GM19463 (cell line): ENCODE data around the gene TBC1D22A.

ENCODE experiments used
- ATAC-seq: cut with Tn5 transposase; IDR thresholded peaks from one replicate; pipeline ENCODE4 v1.9.1; 2021; ENCODE audit warnings: mild to moderate bottlenecking, moderate library complexity; ENCODE audit not compliant: unreplicated experiment

The TBC1D22A gene

DNA sequence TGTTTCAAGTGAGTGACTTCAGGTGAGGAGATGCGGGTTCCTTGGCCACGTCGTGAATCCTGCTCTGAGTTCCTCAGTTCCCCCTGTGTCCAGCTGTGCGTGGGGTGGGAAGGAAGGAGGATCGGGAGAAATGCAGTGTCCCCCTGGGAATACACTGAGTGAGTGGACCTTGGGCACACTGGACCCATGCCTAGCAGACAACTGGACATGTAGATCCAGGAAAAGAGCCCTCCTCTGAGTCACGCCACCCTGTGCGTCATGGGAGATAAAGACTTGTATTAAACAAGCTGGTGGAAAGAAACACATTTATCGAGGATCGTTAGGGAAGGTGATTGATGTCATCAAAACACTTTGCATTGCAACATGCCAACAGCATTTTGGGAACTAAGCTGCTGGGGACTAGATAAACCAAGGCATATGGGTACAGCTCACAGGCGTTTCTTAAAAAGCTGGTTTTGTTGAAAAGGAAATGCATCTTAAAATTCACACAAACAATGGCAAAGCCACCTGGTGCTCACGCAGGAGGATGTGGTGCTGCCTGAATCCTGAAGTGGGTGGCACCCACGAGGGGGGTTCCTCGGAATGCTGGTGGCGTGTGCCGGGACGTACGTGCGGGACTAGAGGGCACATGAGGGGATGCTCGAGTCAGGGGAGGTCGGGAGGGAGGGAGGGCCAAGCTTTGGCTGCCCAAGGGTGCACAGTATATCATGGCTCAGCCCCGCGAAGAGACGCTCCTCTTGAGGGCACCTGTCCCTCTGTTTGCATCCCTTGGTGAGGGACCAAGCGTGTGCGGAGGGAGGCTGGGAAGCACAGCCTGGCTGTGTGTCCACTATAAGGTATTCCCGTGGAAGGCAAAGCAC lies 303.5 kb downstream of the TBC1D22A start:
- no peak for ATAC-seq

DNA sequence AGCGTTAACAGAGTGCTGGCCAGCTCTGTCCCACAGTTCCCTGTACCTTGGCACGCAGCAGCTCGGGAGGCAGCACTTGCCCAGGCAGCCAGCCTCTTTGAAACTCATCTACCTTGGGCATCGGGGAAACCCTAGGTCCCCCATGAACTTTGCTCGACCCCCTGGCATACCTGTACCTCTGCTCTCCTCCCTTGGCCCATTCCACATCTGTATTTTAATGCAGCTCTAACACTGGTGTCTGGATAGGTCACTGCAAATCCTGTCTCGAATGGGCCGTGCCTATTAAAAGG lies 304.1 kb downstream of the TBC1D22A start:
- ATAC-seq, result no peak

DNA sequence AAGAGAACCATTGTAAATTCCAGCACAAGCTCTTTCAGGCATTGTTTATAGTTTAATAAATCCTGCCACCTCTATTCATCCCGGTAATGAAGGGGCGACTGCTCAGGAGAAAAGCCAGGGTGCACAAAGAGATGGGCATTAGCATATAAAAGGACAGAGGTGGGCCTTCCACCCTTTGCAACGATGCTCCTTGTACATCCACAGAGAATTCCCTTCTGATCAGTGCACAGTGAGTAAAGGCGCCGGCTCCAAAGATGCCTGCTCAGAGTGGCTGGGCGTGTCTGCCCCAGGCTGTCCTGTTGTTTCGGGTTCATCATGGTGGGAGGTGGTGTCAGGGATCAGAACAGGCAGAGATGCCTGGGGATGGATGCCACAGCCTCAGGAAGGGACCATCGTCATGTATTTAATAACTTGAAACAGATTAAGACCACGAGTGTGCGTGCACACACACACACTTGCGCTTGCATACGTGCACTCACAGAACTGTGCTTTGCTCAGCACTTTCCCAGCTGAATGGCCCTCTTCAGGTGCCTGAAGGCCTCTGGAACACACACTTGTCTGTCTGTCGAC lies 305.0 kb downstream of the TBC1D22A start:
- no peak for ATAC-seq

DNA sequence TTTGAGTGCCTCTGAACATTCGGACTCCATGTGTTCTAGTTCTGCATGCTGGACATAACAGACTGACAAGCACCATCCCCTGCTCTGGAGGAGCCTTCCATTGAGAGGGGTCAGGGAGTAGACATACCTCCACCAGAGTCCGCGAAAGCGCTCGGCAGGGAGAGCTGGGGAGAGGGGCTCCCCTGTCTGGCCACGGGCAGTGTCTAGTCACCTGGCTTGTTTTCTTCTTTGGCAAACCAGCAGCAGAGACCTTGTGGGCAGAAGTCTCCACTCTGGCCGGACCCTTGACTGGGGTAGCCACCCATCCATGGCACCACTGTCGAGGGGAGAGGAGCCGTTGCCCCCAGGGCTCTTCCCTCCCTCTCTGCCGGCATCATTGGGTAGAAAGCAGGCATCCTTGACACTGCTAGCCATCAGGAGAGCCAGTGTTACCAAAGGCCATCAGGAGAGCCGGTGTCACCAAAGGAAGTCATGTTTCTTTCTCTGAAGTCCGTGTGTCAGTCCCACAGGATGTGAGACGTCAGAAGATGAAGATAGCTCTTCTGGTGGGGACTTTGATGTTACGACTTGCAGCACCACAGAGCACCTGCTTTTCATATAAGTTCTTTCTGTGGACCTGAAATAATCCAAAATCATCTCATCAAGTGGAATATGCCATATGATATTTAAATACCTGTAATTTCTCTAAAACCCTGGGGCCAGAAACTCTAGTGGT lies 305.6 kb downstream of the TBC1D22A start:
- ATAC-seq, result no peak

GRCh38 chr22:47068626-47068996 lies 306.2 kb downstream of the TBC1D22A start:
- ATAC-seq, result no peak

GRCh38 chr22:47069270-47069669 lies 306.8 kb downstream of the TBC1D22A start:
- no peak for ATAC-seq

DNA sequence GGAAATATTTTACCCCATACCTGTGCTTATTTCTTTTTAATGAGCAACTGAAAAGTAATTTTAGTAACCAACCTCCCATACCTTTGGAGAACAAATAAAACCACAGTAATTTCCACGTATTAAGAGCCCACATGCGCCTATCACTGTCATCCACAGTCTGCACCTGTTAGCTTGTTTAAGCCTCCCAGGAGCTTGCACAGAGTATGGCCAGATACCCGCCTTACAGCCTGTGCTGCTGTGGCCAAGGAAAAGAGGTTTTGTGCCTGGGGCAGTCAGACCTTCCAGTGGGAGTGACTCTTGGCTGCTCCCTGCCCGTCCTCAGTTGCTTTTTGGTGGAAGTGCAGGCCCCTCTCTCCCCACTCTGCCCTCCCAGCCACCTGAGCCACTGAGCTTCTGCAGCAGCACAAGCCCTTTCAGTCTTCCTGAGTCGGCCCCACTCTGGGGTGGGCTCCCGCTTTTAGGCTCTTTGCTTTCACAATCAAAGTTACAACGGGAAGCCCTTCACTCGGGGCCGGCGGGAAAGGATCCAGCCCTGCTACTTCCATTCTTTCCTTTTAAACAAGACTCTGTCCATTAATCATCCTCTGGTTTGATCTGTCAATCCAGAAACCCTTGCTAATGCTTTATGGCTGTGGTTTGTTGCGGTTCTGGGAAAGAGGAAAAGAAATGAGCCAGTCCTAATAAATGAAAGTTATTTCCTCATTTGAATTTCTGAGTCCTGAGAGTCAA lies 308.8 kb downstream of the TBC1D22A start:
- ATAC-seq, result no peak

DNA sequence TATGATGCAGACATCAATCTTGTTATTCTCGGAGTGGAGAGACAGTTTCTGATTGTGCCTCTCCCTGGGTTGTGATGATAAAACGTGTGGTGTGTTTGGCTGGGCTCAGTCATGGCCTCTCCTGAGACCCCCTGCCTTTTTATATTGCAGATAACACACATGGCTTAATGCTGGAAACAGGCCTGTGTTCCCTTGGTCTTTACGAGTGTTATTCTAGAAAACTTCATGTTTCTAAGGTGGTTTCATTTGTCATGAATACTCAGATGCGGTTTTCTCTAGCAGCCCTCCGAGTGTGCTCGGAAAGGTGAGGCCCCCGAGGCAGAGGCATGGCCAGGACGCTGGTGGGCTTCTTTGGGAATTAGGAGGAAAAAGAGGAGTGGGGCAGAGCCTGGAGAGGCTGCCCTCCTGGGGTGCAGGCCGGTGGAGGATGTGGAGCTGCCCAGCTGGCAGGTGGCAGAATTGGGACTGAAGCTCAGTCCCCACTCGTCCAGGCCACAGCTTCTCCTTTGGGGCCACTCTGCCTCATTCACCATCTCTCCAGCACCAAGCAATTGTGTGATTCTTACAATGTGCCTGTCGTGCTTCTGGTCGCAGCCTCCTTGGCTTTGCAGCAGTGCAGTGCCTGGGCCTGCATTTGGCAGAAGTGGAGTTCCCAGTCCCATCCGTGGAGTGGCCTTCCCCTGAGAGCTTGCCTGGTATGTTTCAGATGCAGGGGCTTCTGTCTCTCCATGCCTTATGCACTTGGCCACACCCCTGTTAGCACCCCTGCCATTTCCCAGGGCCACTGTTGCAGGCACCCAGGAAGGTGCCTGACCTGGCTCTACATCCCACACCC lies 309.6 kb downstream of the TBC1D22A start:
- no peak for ATAC-seq

- no peak for ATAC-seq
Measured at GRCh38 chr22:47072642-47072967, 310.2 kb downstream of the TBC1D22A start.

- ATAC-seq, result no peak
Measured at GRCh38 chr22:47073075-47073474, 310.6 kb downstream of the TBC1D22A start.

DNA sequence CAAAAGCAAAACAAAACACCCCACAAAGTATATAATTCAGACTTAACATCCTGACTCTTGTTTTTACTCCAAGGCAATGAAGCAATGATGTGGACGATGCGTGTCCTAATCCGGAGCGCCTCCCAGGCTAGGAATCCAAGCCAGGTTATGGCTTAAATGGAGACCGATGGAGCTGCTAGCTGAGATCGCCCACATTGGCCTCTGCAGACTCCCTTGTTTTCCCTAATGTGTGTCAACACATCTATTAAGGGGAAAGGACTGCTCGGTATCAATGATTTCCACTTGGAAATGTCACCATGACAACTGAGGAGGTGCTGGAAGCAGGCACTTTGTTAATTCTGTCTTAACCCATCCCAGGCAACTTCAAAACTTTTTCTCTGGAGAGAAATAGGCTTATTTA lies 311.7 kb downstream of the TBC1D22A start:
- ATAC-seq, result no peak

DNA sequence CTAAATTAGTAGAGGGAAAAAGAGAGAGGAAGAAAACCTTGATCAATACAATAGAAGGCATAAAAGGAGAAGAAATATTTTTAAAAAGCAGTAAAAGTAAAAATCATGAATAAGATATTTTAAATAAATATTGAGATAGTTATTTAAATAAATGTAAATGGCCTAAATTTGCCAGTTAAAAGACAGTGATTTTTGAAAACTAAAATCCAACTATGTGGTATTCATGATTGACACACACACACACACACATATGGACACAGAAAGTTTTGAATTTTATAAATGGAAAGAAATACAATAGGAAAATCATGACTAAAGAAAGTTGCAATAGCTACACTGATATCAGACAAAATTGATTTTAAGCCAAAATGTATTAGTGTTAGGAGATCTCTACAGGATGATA lies 313.1 kb downstream of the TBC1D22A start:
- ATAC-seq, result no peak

GRCh38 chr22:47076758-47077157 lies 314.3 kb downstream of the TBC1D22A start:
- ATAC-seq, result no peak

- ATAC-seq, result no peak
Measured at GRCh38 chr22:47080100-47080499, 317.6 kb downstream of the TBC1D22A start.

DNA sequence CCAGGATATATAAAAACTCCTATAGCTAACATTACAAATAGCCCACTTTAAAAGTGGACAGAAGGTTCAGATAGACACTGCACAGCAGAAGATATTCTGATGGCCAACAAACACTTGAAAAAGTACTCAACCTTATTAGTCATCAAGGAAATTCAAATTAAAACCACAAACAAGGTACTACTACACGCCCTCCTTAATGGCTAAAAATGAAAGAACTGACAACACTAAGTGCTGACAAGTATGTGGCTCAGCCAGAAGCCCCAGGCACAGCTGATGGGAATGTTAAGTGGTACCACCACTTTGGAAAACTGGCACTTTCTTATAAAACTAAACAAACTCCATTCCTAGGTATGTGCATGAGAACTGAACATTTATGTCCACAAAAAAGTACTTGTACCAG lies 320.1 kb downstream of the TBC1D22A start:
- no peak for ATAC-seq

DNA sequence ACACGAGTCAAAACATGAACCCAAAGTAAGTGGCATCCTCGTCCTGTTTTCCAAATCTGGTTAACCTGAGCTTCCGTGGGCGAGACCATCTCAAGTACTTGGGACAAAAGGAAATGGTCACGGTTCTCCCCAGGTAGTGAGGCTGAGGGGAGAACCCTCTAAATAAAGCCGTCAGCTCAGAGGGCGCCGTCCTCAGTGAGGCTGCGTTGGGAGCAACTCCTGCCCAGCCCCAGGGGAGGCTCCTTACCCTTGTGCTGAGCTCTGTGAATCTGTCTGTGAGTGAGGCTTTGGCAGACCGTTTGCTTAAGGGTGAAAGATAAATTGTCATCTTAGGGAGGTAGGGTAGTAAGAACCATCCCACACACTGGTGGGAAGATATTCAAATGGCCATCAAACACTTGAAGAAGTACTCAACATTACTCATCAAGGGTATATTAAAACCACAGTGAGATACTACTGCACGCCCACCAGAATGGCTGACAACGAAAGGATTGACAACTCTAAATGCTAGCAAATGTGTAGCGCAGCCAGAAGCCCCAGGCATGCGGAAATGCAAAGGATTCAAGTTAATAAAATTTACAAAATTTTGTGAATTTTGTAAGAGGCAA lies 321.0 kb downstream of the TBC1D22A start:
- no peak for ATAC-seq

- no peak for ATAC-seq
Measured at GRCh38 chr22:47084226-47084625, 321.8 kb downstream of the TBC1D22A start.

- no peak for ATAC-seq
Measured at GRCh38 chr22:47086596-47087248, 324.3 kb downstream of the TBC1D22A start.

GRCh38 chr22:47088480-47089158 lies 326.2 kb downstream of the TBC1D22A start:
- no peak for ATAC-seq
